IMR-90 (cell line): ENCODE data around the gene MAMLD1. TPM values are rescaled to one million over a fixed set of nuclear protein-coding genes. Genes with fewer than 3 reads are reported as not detected.

Source experiments
- ATAC-seq: fragments of 200-7000 bp; cut with Tn5 transposase; 2 replicates; pipeline ENCODE4 v1.9.1; 2020; ENCODE audit warnings: low read depth, mild to moderate bottlenecking, moderate library complexity
- BruUV-seq: library from RNA; stranded (reverse); fragments of 400-500 nt; replicated peaks from 2 replicates; lab custom pipeline; 2021; lab: Mats Ljungman, UMichigan
- CTCF ChIA-PET: fragments of 300-600 bp; formaldehyde crosslinking; extraction: SDS; loops from one replicate; lab custom pipeline; 2021; ENCODE audit warnings: antibody characterized with exemption; lab: Yijun Ruan, JAX
- POLR2A ChIA-PET: fragments of 300-600 bp; sonication (Branson Sonifier 250); formaldehyde crosslinking; loops from one replicate; lab custom pipeline; 2022; ENCODE audit warnings: antibody characterized with exemption; ENCODE audit not compliant: unreplicated experiment; lab: Charles Lee
- DNase-seq: peaks from one replicate; pipeline ENCODE4 v3.0.0; 2013
- H2AFZ ChIP-seq: replicated peaks from 2 replicates; pipeline ENCODE3; 2013; ENCODE audit warnings: low read length, mild to moderate bottlenecking; ENCODE audit not compliant: poor library complexity
- H2AK5ac ChIP-seq: 2 replicates; pipeline ENCODE4 v1.6.1; 2013; ENCODE audit warnings: low read depth, low read length, inconsistent platforms
- H2AK9ac ChIP-seq: replicated peaks from 2 replicates; pipeline ENCODE3; 2013; ENCODE audit warnings: mild to moderate bottlenecking, low read depth, low read length, moderate library complexity; ENCODE audit not compliant: poor library complexity
- H2BK120ac ChIP-seq: 2 replicates; pipeline ENCODE4 v1.6.1; 2013; ENCODE audit warnings: low read depth, low read length, inconsistent platforms
- H2BK15ac ChIP-seq: 3 replicates; pipeline ENCODE4 v1.6.1; 2013; ENCODE audit warnings: low read depth, low read length, inconsistent platforms
- H2BK20ac ChIP-seq: 2 replicates; pipeline ENCODE4 v1.6.1; 2013; ENCODE audit warnings: low read depth, mild to moderate bottlenecking, inconsistent platforms, low read length, moderate library complexity
- H2BK5ac ChIP-seq: 2 replicates; pipeline ENCODE4 v1.6.1; 2013; ENCODE audit warnings: mild to moderate bottlenecking, low read depth, low read length, inconsistent platforms; ENCODE audit not compliant: poor library complexity, severe bottlenecking
- H3K14ac ChIP-seq: replicated peaks from 2 replicates; pipeline ENCODE4 v1.6.1; 2013; ENCODE audit warnings: low read depth, low read length, inconsistent platforms
- H3K18ac ChIP-seq: 2 replicates; pipeline ENCODE4 v1.6.1; 2013; ENCODE audit warnings: low read depth, low read length, control low read depth
- H3K23ac ChIP-seq: 2 replicates; pipeline ENCODE4 v1.6.1; 2013; ENCODE audit warnings: low read depth, low read length, inconsistent platforms
- H3K27ac ChIP-seq: 2 replicates; pipeline ENCODE4 v1.5.1; 2013; ENCODE audit warnings: mild to moderate bottlenecking, control low read depth, low read length; ENCODE audit not compliant: insufficient read depth
- H3K27me3 ChIP-seq: 2 replicates; pipeline ENCODE4 v1.6.1; 2013; ENCODE audit warnings: low read length; ENCODE audit not compliant: control insufficient read depth, insufficient read depth
- H3K36me3 ChIP-seq: 2 replicates; pipeline ENCODE4 v1.6.1; 2013; ENCODE audit warnings: low read length, mixed read lengths; ENCODE audit not compliant: control insufficient read depth, insufficient read depth
- H3K4ac ChIP-seq: 2 replicates; pipeline ENCODE4 v1.6.1; 2013; ENCODE audit warnings: low read depth, low read length, inconsistent platforms
- H3K4me1 ChIP-seq: 2 replicates; pipeline ENCODE4 v1.6.1; 2013; ENCODE audit warnings: low read length, mixed read lengths; ENCODE audit not compliant: control insufficient read depth, insufficient read depth
- H3K4me2 ChIP-seq: 2 replicates; pipeline ENCODE4 v1.6.1; 2013; ENCODE audit warnings: low read depth, mild to moderate bottlenecking, control low read depth, low read length, moderate library complexity
- H3K4me3 ChIP-seq: 2 replicates; pipeline ENCODE4 v1.5.1; 2013; ENCODE audit warnings: low read depth, mild to moderate bottlenecking, control low read depth, low read length, moderate library complexity; ENCODE audit not compliant: insufficient read depth
- H3K56ac ChIP-seq: 2 replicates; pipeline ENCODE4 v1.6.1; 2013; ENCODE audit warnings: low read length, inconsistent platforms; ENCODE audit not compliant: insufficient read depth; ENCODE audit errors: extremely low read depth
- H3K79me1 ChIP-seq, 2 experiments: 2 replicates each; pipeline ENCODE4 v1.6.1; 2013; ENCODE audit warnings: low read length in 2 of 2, inconsistent platforms in 1 of 2, low read depth in 1 of 2
- H3K9ac ChIP-seq: 2 replicates; pipeline ENCODE4 v1.6.1; 2013; ENCODE audit warnings: low read depth, low read length, control low read depth
- H3K9me1 ChIP-seq: 2 replicates; pipeline ENCODE4 v1.6.1; 2013; ENCODE audit warnings: low read length, inconsistent platforms; ENCODE audit not compliant: insufficient read depth
- H3K9me3 ChIP-seq: 2 replicates; pipeline ENCODE4 v1.6.1; 2013; ENCODE audit warnings: low read length; ENCODE audit not compliant: control insufficient read depth, insufficient read depth
- H4K20me1 ChIP-seq: 2 replicates; pipeline ENCODE4 v1.6.1; 2013; ENCODE audit warnings: low read length, inconsistent platforms; ENCODE audit not compliant: insufficient read depth
- H4K5ac ChIP-seq: 2 replicates; pipeline ENCODE4 v1.6.1; 2013; ENCODE audit warnings: mild to moderate bottlenecking, low read depth, low read length, control low read depth
- H4K8ac ChIP-seq, 2 experiments: 2 replicates each; pipeline ENCODE4 v1.6.1; 2013; ENCODE audit warnings: low read depth in 2 of 2, low read length in 2 of 2, control low read depth in 1 of 2, inconsistent platforms in 1 of 2
- H4K91ac ChIP-seq: 2 replicates; pipeline ENCODE4 v1.6.1; 2013; ENCODE audit warnings: low read depth, low read length, inconsistent platforms; ENCODE audit not compliant: insufficient read depth
- BHLHE40 ChIP-seq: fragments of 150-350 bp; IDR thresholded peaks from 2 replicates; pipeline ENCODE4 v1.6.1; 2016; ENCODE audit warnings: mild to moderate bottlenecking, low read depth, low read length
- FOS ChIP-seq: fragments of 150-350 bp; IDR thresholded peaks from 2 replicates; pipeline ENCODE4 v1.6.1; 2016; ENCODE audit warnings: low read depth, low read length
- RAD21 ChIP-seq: IDR thresholded peaks from 2 replicates; pipeline ENCODE4 v1.6.1; 2012; ENCODE audit warnings: low read length, improper control_type of control experiment
- RCOR1 ChIP-seq: IDR thresholded peaks from 2 replicates; pipeline ENCODE4 v1.6.1; 2012; ENCODE audit warnings: mild to moderate bottlenecking, low read length, improper control_type of control experiment; ENCODE audit not compliant: insufficient replicate concordance
- RFX5 ChIP-seq: IDR thresholded peaks from 2 replicates; pipeline ENCODE4 v1.8.0; 2012; ENCODE audit warnings: low read depth, mild to moderate bottlenecking, low read length, moderate library complexity
- SMC3 ChIP-seq: fragments of 150-350 bp; IDR thresholded peaks from 2 replicates; pipeline ENCODE4 v1.6.1; 2016; ENCODE audit warnings: low read depth, mild to moderate bottlenecking, antibody characterized with exemption, low read length, moderate library complexity
- WGBS, 2 experiments: methylation state at CpG; one replicate each; pipeline versions ENCODE4 v1.1.5 to v1.1.7; 2013; ENCODE audit warnings: missing lambda C conversion rate in 2 of 2; ENCODE audit not compliant: insufficient read length in 1 of 2; ENCODE audit errors: extremely low coverage in 2 of 2; 5-methylcytosine and 5-hydroxymethylcytosine counted together
- dilution Hi-C: fragments of 300-500 bp; cut with HindIII; formaldehyde crosslinking; loops from one replicate; pipeline ENCODE4 v1.14.3; 2018; ENCODE audit warnings: low sequenced_read_pairs; ENCODE audit not compliant: unreplicated experiment
- in situ Hi-C: fragments of 300-500 bp; cut with MboI; formaldehyde crosslinking; loops from 3 replicates; pipeline ENCODE4 v1.14.3; 2019; ENCODE audit warnings: low sequenced_read_pairs, inconsistent platforms, mixed read lengths
- intact Hi-C: fragments of 100-400 bp; cut with micrococcal nuclease; formaldehyde crosslinking; loops from 2 replicates; pipeline ENCODE4 v1.10.0; 2022
- polyA plus RNA-seq, 3 experiments: library from polyadenylated mRNA; depleted of rRNA; stranded (reverse); fragments of >200 nt; gene quantifications; 2 replicates each; pipeline ENCODE4 v1.2.3, GENCODE V29; 2012; ENCODE audit warnings: low replicate concordance in 1 of 3
- total RNA-seq: library from RNA; depleted of rRNA; stranded (reverse); fragments of >200 nt; gene quantifications from 2 replicates; pipeline ENCODE4 v1.2.3, GENCODE V29; 2012
- TF ChIP-seq, protein P1 (sequence below): conservative IDR thresholded peaks from 2 replicates; pipeline ENCODE4 v1.5.1; 2012; ENCODE audit warnings: mild to moderate bottlenecking, low read depth, low read length, improper control_type of control experiment

MAMLD1 gene
- total and polyA plus RNA-seq, 2 of the 4 experiments (the other 2 are of a cell fraction): 1.4 to 11.0 TPM

DNA sequence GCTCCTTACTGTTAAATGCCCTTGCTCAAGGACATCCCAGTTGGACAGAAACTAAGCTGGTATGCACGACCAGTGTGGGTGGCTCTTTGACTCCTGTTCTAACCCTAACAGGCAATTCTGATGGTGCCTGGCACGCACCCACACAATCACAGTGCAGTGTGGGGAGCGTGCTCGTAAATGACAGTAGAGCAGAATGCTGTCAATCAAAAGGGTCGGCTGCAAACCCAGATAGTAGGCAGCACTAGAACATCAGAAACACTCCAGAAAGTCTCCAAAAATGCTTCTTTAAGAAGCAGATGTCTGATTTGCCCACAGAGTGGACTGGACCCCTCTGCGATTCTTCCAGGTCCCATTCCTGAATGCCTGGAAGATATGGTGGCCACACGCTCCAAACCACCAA, 167.7 kb downstream of the MAMLD1 start:
- Histone ChIP-seq H2BK15ac (no peak overlapping the region), H3K56ac (no peak overlapping the region), H3K27me3 (no peaks in the 10 kb centered on the region; the same call in none of the 2 replicates), H2AFZ (no peak overlapping the region), H3K4ac (no peak overlapping the region), H2AK5ac (no peak overlapping the region), H3K9me3 (peaks cover 2% of the 10 kb centered on the region; the same call in 1 of the 2 replicates), H2AK9ac (no peak overlapping the region), H4K8ac (no peak overlapping the region), H2BK120ac (no peak overlapping the region), H3K9me1 (no peaks in the 10 kb centered on the region), H2BK20ac (no peak overlapping the region), H4K91ac (no peak overlapping the region), H3K4me1 (no peaks in the 10 kb centered on the region), H3K27ac (no peak overlapping the region), H3K4me3 (no peak overlapping the region), H3K23ac (no peak overlapping the region), H3K18ac (no peak overlapping the region), H4K5ac (no peak overlapping the region), H3K14ac (no peak overlapping the region), H3K79me1 (no peaks in the 10 kb centered on the region), H4K20me1 (no peaks in the 10 kb centered on the region), H3K36me3 (no peaks in the 10 kb centered on the region), H3K9ac (no peak overlapping the region), H3K4me2 (no peak overlapping the region), H2BK5ac (no peak overlapping the region)
- in situ Hi-C loops: no loop called here
- ChIA-PET CTCF (no interaction called here), POLR2A (no interaction called here)
- TF ChIP-seq RCOR1 (no peak), RFX5 (no peak), BHLHE40 (no peak), RAD21 (no peak), SMC3 (no peak), FOS (no peak)
- TF ChIP-seq, protein P1, sequence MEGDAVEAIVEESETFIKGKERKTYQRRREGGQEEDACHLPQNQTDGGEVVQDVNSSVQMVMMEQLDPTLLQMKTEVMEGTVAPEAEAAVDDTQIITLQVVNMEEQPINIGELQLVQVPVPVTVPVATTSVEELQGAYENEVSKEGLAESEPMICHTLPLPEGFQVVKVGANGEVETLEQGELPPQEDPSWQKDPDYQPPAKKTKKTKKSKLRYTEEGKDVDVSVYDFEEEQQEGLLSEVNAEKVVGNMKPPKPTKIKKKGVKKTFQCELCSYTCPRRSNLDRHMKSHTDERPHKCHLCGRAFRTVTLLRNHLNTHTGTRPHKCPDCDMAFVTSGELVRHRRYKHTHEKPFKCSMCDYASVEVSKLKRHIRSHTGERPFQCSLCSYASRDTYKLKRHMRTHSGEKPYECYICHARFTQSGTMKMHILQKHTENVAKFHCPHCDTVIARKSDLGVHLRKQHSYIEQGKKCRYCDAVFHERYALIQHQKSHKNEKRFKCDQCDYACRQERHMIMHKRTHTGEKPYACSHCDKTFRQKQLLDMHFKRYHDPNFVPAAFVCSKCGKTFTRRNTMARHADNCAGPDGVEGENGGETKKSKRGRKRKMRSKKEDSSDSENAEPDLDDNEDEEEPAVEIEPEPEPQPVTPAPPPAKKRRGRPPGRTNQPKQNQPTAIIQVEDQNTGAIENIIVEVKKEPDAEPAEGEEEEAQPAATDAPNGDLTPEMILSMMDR: no peak
- intact Hi-C loops: no loop called here
- WGBS, 2 experiments: 38% methylated on average over 2 of the region's 7 CpGs; no CpG with 5 or more reads in 1 of the 2 experiments
- no TSS peak for BruUV-seq
- dilution Hi-C loops: no loop called here
- DNase-seq (no peak), ATAC-seq (no peak)
